Measurements from ENCODE around the gene METAP2. TPM values are rescaled to one million over a fixed set of nuclear protein-coding genes. Genes with fewer than 3 reads are reported as not detected.

METAP2 gene
- total RNA-seq, 1 donor from 2014 or later = 73.0 TPM

DNA sequence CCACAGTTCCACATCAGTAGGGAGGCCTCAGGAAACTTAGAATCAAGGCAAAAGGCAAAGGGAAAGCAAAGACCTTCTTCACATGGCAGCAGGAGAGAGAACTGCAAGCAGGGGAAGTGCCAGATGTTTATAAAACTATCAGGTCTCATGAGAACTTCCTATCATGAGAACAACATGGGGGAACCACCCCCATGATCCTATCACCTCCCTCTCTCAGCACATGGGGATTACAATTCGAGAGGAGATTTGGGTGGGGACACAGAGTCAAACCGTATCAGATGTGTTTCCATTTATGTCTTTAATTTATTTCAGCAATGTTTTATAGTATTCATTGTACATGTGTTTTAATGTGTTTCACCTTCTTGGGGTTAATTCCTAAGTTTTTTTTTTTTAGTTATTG is 25.8 kb downstream of the METAP2 start:
- H3K4me3 Mint-ChIP-seq (ENCODE audit: unreplicated experiment) = no peak overlapping the region
- DNase-seq (ENCODE audit: low spot score) = no peak
- no peaks in the 10 kb centered on the region for H3K27me3 Mint-ChIP-seq (ENCODE audit: low read depth)
- TF ChIP-seq, protein P1, sequence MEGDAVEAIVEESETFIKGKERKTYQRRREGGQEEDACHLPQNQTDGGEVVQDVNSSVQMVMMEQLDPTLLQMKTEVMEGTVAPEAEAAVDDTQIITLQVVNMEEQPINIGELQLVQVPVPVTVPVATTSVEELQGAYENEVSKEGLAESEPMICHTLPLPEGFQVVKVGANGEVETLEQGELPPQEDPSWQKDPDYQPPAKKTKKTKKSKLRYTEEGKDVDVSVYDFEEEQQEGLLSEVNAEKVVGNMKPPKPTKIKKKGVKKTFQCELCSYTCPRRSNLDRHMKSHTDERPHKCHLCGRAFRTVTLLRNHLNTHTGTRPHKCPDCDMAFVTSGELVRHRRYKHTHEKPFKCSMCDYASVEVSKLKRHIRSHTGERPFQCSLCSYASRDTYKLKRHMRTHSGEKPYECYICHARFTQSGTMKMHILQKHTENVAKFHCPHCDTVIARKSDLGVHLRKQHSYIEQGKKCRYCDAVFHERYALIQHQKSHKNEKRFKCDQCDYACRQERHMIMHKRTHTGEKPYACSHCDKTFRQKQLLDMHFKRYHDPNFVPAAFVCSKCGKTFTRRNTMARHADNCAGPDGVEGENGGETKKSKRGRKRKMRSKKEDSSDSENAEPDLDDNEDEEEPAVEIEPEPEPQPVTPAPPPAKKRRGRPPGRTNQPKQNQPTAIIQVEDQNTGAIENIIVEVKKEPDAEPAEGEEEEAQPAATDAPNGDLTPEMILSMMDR (IDR thresholded peaks at IDR 0.05) = no peak
- no peak overlapping the region for H3K27ac Mint-ChIP-seq (ENCODE audit: unreplicated experiment)
- H3K9me3 Mint-ChIP-seq (ENCODE audit: low read depth) = peaks cover 5% of the 10 kb centered on the region
- H3K4me1 Mint-ChIP-seq (ENCODE audit: low read depth) = no peaks in the 10 kb centered on the region
- peaks cover 55% of the 10 kb centered on the region for H3K36me3 Mint-ChIP-seq (ENCODE audit: low read depth)

DNA sequence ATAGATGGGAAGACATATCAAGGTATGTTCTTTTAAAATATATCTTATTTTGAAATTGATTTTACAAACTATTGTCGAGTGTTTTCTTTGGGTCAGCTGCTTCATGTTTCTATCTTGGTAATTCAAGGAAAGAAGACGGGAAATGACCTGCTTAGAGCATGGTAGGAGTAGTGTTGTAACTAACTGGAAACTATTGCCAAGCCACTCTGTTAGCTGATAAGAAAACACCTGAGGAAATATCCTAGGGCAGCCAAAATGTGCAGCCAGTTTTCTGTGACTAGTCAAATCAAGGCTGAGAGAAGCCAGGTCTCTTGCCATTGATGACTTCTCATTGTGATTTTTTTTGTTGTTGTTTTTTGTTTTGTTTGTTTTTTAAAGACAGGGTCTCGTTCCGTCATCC is 30.2 kb downstream of the METAP2 start:
- Mint-ChIP-seq H3K9me3 (ENCODE audit: low read depth) (peaks cover 4% of the 10 kb centered on the region), H3K27ac (ENCODE audit: unreplicated experiment) (no peak overlapping the region), H3K4me1 (ENCODE audit: low read depth) (no peaks in the 10 kb centered on the region), H3K4me3 (ENCODE audit: unreplicated experiment) (no peak overlapping the region), H3K36me3 (ENCODE audit: low read depth) (peaks cover 43% of the 10 kb centered on the region), H3K27me3 (ENCODE audit: low read depth) (no peaks in the 10 kb centered on the region)
- TF ChIP-seq, protein P1 (IDR thresholded peaks at IDR 0.05) = no peak
- no peak for DNase-seq (ENCODE audit: low spot score)

DNA sequence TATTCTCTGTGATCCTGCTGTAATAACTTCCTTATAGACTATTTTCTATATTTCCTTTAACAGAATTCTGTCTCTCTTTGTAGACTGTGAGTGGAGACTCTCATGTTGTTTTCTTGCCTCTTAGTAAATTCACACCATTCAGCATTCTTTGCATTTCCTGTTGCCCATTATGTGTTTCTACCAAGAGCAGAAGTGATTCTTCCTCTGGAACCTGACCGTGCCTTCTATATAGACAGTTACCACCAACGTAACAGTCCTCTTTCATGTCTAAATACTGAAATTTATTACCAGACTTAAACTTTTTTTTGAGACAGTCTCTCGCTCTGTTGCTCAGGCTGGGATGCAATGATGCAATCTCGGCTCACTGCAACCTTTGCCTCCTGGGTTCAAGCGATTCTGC is 31.1 kb downstream of the METAP2 start:
- Mint-ChIP-seq H3K27me3 (ENCODE audit: low read depth) (no peaks in the 10 kb centered on the region), H3K4me1 (ENCODE audit: low read depth) (no peaks in the 10 kb centered on the region), H3K36me3 (ENCODE audit: low read depth) (peaks cover 39% of the 10 kb centered on the region), H3K4me3 (ENCODE audit: unreplicated experiment) (no peak overlapping the region), H3K9me3 (ENCODE audit: low read depth) (no peaks in the 10 kb centered on the region), H3K27ac (ENCODE audit: unreplicated experiment) (no peak overlapping the region)
- DNase-seq (ENCODE audit: low spot score) = no peak
- TF ChIP-seq, protein P1 (IDR thresholded peaks at IDR 0.05) = no peak

DNA sequence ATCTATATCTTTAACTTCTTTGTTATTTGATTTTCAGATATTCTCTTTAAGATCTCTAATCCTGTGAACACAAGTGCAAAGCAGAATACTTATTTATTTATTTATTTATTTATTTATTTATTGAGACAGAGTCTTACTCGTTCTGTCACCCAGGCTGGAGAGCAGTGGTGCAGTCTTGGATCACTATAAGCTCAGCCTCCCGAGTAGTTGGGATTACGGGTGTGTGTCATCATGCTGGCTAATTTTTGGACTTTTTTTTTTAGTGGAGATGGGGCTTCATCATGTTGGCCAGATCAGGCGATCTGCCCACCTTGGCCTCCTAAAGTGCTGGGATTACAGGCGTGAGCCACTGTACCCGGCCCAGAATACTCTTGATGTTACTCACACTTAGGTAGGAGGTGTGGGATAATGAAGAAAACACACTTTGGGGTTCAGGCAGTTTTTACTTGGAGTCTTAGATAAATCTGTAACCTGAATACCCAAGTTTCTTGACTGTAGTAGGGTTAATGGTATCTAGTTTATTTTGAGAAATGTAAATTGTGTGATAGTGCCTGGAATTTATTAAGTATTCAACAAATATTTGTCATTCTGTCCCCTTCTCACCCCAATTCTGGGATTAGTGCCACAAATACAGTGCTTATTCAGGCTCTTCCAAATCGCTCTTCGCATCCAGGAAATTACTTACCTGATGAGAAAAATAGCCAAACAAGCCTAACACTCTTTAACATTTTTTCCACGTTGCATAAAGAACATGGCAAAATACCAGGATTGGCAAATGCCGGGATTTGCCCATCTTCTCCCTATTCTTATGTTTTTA is 33.0 kb downstream of the METAP2 start:
- Mint-ChIP-seq H3K36me3 (ENCODE audit: low read depth) (peaks cover 38% of the 10 kb centered on the region), H3K9me3 (ENCODE audit: low read depth) (no peaks in the 10 kb centered on the region), H3K27me3 (ENCODE audit: low read depth) (no peaks in the 10 kb centered on the region), H3K4me1 (ENCODE audit: low read depth) (no peaks in the 10 kb centered on the region), H3K27ac (ENCODE audit: unreplicated experiment) (peak overlapping the region; percentile 62), H3K4me3 (ENCODE audit: unreplicated experiment) (no peak overlapping the region)
- DNase-seq (ENCODE audit: low spot score) = no peak
- TF ChIP-seq, protein P1 (IDR thresholded peaks at IDR 0.05) = no peak

DNA sequence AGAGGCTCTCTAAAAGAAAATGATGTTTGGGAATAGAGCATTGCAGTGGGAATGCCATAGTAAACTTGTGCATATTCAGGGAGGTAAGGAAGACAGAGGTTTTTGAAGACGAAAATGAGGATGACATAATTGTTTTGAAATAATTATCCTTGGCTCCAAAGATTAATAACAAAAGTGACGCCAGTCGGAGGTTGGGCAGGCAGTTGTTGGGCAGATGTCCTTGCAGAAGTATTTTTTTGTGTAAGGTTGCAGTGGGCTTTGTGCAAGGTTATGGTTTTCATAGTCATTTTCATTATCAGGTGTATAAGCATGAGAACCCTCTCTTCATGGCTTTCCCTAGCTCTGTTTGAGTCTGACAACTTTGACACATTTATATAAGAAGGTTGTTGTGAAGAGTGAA is 35.3 kb downstream of the METAP2 start:
- H3K4me3 Mint-ChIP-seq (ENCODE audit: unreplicated experiment) = no peak overlapping the region
- no peak for DNase-seq (ENCODE audit: low spot score)
- TF ChIP-seq, protein P1 (IDR thresholded peaks at IDR 0.05) = no peak
- peaks cover 41% of the 10 kb centered on the region for H3K36me3 Mint-ChIP-seq (ENCODE audit: low read depth)
- no peaks in the 10 kb centered on the region for H3K4me1 Mint-ChIP-seq (ENCODE audit: low read depth)
- no peaks in the 10 kb centered on the region for H3K27me3 Mint-ChIP-seq (ENCODE audit: low read depth)
- no peak overlapping the region for H3K27ac Mint-ChIP-seq (ENCODE audit: unreplicated experiment)
- H3K9me3 Mint-ChIP-seq (ENCODE audit: low read depth) = no peaks in the 10 kb centered on the region
